Psoas muscle (tissue), 8 donors: Measurements from ENCODE around the gene DMRTA2. TPM values are rescaled to one million over a fixed set of nuclear protein-coding genes. Genes with fewer than 3 reads are reported as not detected.
A peak's percentile ranks its signal among the peaks of the same experiment; 100 is the strongest.

Experiments
- ATAC-seq, 4 donors: fragments of 200-7000 bp; cut with Tn5 transposase; one replicate each; pipeline ENCODE4 v1.9.1; 2020; ENCODE audit warnings: moderate library complexity in 3 of 4, mild to moderate bottlenecking in 2 of 4
- DNase-seq, 2 donors: peaks; one replicate each; pipeline ENCODE4 v3.0.0-alpha.2; 2020
- H3K27ac ChIP-seq: fragments of 200-600 bp; one replicate; pipeline ENCODE4 v1.8.0; 2022
- H3K27me3 ChIP-seq, 3 donors: fragments of 200-600 bp in 1 of 3; one replicate each; pipeline versions ENCODE4 v1.6.1 to v1.8.0; 2013 to 2022; ENCODE audit warnings: low read length in 2 of 3, mild to moderate bottlenecking in 2 of 3, moderate library complexity in 1 of 3; ENCODE audit not compliant: insufficient read depth in 3 of 3
- H3K36me3 ChIP-seq, 2 donors: fragments of 200-600 bp in 1 of 2; one replicate each; pipeline versions ENCODE4 v1.6.1 to v1.8.0; 2013 to 2022; ENCODE audit warnings: low read depth in 1 of 2, mild to moderate bottlenecking in 1 of 2, moderate library complexity in 1 of 2; ENCODE audit not compliant: insufficient read depth in 1 of 2
- H3K4me1 ChIP-seq: fragments of 200-600 bp; one replicate; pipeline ENCODE4 v1.8.0; 2022
- H3K4me3 ChIP-seq: fragments of 200-600 bp; one replicate; pipeline ENCODE4 v1.8.0; 2022; ENCODE audit warnings: mild to moderate bottlenecking
- H3K9me3 ChIP-seq: fragments of 200-600 bp; one replicate; pipeline ENCODE4 v1.8.0; 2022
- WGBS, 3 donors: extraction: QIAGEN DNeasy Blood & Tissue Kit; methylation state at CpG; one replicate each; pipeline versions ENCODE4 v1.1.6 to v1.1.7; 2013; 5-methylcytosine and 5-hydroxymethylcytosine counted together
- intact Hi-C, 2 donors: fragments of 100-400 bp; cut with DNase I; formaldehyde crosslinking; loops; one replicate each; pipeline versions ENCODE4 v1.11.0 to v1.14.2; 2022
- polyA plus RNA-seq, 3 donors: library from polyadenylated mRNA; stranded (reverse); fragments of 200-250 nt; gene quantifications; one replicate each; pipeline ENCODE4 v1.2.3, GENCODE V29; 2013
- total RNA-seq, 4 donors: library from RNA; stranded (reverse); fragmentation: NEBNext Ultra II Directional in 2 of 4; extraction: Animal tissue kit (Norgen Biotek cat#: 25700) in 2 of 4; gene quantifications; one replicate each; pipeline versions ENCODE4 v1.2.1 to v1.2.4, GENCODE V29; 2021 to 2023
- TF ChIP-seq, protein P1 (sequence below): fragments of 200-600 bp; IDR thresholded peaks from one replicate; pipeline ENCODE4 v1.8.0; 2022; ENCODE audit warnings: antibody characterized with exemption
- donor health status: healthy with polysubstance abuse.
- donor health status: DM: no; HTN: no; CAD: no; lungs with moderate emphysema.
- donor health status: Bipolar disorder and iron deficiency.
- donor health status: healthy.
- donor health status: DM: yes; HTN: yes; CAD: no.
- donor health status: DM: no; HTN: no; CAD: no.
- donor health status: DM: no; HTN: no; CAD: no.
- donor health status: DM: yes; HTN: yes; CAD: no.

DMRTA2 gene
- total and polyA plus RNA-seq, 7 donors: 0.01 TPM; not detected in 6

DNA sequence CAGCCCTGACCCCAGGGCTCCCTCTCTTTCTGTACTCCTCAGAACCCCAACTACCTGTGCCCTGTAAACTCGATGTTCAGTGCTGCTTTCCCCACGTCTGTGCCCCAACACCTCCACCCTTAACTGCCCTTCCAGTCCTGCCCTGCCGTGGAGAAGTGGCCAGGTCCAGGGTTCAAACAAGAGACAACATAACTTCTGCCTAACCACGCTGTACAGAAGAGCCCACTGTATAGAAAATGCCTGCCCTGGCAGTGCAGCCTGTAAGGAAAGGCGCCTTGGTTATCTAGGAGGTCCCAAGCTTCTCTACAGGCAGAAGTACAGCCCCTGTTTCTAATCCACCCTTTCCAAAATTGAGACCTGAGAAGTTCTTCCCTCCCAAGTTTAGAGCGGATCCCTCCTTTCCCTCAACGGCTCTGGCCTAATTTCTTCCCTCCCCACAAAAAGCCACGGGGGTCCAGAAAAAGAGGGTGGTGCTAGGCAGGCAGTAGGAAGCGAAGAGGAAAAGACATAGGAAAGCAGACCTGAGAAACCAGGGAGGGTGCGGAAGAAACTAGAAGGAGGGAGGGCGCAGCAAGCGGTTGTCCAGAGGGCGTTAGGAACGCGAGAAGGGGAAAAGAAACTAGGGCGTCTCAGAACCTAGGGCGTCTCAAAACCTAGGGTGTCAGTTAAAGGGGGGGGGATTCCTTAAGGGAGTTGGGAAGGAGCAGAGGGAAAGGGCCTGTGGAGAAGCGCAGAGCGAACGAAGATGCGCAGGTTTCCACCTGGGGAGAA, 3.2 kb downstream of the DMRTA2 start:
- TF ChIP-seq, protein P1, sequence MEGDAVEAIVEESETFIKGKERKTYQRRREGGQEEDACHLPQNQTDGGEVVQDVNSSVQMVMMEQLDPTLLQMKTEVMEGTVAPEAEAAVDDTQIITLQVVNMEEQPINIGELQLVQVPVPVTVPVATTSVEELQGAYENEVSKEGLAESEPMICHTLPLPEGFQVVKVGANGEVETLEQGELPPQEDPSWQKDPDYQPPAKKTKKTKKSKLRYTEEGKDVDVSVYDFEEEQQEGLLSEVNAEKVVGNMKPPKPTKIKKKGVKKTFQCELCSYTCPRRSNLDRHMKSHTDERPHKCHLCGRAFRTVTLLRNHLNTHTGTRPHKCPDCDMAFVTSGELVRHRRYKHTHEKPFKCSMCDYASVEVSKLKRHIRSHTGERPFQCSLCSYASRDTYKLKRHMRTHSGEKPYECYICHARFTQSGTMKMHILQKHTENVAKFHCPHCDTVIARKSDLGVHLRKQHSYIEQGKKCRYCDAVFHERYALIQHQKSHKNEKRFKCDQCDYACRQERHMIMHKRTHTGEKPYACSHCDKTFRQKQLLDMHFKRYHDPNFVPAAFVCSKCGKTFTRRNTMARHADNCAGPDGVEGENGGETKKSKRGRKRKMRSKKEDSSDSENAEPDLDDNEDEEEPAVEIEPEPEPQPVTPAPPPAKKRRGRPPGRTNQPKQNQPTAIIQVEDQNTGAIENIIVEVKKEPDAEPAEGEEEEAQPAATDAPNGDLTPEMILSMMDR: no peak
- intact Hi-C loops: no loop called here
- DNase-seq: no peak
- Histone ChIP-seq H3K4me1 (peaks cover 19% of the 10 kb centered on the region), H3K9me3 (no peaks in the 10 kb centered on the region), H3K36me3 (no peaks in the 10 kb centered on the region), H3K27me3 (peaks cover 8 to 99% (median 72%) of the 10 kb centered on the region in 3 donors), H3K4me3 (no peak overlapping the region), H3K27ac (no peak overlapping the region)
- 11 to 18% (median 15%) methylated on average over 21 of the region's 21 CpGs for WGBS, 3 donors
- ATAC-seq: no peak

DNA sequence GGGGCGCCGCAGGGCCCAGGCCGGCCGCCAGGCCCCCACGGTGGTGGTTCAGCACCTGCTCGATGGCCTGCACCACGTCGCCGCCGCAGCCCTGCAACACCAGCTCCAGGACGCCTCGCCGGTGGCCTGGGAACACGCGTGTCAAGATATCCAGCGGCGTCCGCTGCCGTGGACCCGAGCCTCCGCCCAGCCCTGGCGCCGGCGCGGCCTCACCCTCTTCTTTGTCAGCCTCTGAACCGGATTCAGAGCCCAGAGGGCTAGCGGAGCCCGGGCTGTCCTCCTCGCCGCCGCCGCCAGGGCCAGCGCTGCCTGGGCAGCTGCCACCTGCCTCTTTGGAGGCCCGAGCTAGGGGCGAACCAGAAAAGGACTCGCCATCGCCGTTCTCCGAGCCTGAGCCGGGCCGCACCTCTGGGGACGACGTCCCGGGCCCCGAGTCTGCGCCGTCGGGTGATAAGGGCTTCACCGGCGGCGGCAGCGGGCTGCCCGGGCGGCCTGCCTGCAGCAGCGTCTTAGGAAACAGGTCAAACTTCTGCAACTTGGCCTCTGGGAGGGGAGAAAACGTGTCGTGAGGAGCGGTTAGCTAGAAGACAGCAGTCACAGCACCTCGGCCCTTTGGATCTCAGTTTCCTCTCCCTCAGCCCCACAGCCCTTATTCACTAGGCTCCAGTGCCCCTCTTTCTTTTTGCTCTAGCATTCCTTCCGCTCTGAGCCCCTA, 3.9 kb downstream of the DMRTA2 start:
- Histone ChIP-seq H3K4me1 (peaks cover 13% of the 10 kb centered on the region), H3K9me3 (no peaks in the 10 kb centered on the region), H3K36me3 (no peaks in the 10 kb centered on the region), H3K27me3 (peaks cover 5 to 99% (median 68%) of the 10 kb centered on the region in 3 donors), H3K4me3 (peak overlapping the region; percentile 30), H3K27ac (no peak overlapping the region)
- no peak for ATAC-seq
- DNase-seq: no peak
- TF ChIP-seq, protein P1: no peak
- intact Hi-C loops: no loop called here
- 2 to 4% (median 2%) methylated on average over 31 to 60 of the region's 60 CpGs for WGBS, 3 donors

- Histone ChIP-seq H3K36me3 (no peaks in the 10 kb centered on the region), H3K9me3 (no peaks in the 10 kb centered on the region), H3K27me3 (peaks cover 5 to 99% (median 69%) of the 10 kb centered on the region in 3 donors), H3K27ac (no peak overlapping the region), H3K4me3 (peak overlapping the region; percentile 62), H3K4me1 (peaks cover 11% of the 10 kb centered on the region)
- ATAC-seq (peak; percentile 33 to 46 (median 40)), DNase-seq (peak in 1 of 2 donors; percentile 53)
- TF ChIP-seq, protein P1: no peak
- WGBS, 3 donors: 1% methylated on average over 42 to 64 of the region's 64 CpGs
- intact Hi-C loops: no loop called here
These were observed 4.6 kb downstream of the DMRTA2 start for GRCh38 chr1:50418600-50419109.

DNA sequence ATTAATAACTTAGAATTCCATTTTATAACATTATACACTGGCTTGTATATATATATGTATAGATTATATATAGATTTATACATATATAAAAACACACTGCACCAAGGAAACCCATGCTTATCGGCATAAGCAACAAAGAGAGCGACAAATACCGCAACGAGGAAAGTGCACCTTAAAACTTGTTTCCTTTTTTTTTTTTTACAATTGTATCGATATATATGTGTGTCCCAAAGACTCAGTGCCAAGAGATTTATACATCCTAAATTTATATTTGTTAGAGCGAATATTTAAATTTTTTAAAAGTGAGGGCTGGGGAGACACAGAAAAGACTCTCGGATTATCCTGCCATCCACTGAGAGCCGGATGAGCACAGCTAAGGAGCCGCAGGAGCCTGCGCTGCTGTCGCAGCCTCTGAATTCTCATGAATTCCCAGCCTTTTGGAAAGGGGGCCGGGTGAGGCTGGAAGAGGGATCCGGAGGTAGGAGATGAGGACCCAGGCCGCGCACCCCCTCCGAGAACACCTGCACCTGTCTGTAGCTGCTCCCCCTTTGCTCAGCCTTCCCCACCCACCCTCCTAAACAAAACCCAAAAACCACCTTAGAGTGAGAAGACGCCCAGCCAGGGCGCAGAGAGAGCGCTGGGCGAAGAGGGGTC, 5.2 kb downstream of the DMRTA2 start:
- peaks cover 7% of the 10 kb centered on the region for H3K4me1 ChIP-seq

More for the DNA sequence above, 5.2 kb downstream of the DMRTA2 start:
- Histone ChIP-seq H3K27me3 (peaks cover 5 to 99% (median 63%) of the 10 kb centered on the region in 3 donors), H3K9me3 (peaks cover 1% of the 10 kb centered on the region), H3K36me3 (no peaks in the 10 kb centered on the region), H3K4me3 (peak overlapping the region; percentile 62), H3K27ac (no peak overlapping the region)
- ATAC-seq (no peak), DNase-seq (no peak)
- intact Hi-C loops: no loop called here
- WGBS, 3 donors: 12 to 15% (median 12%) methylated on average over 18 to 20 of the region's 20 CpGs
- TF ChIP-seq, protein P1: no peak
